GM21367 (cell line): ENCODE measurements around the gene LRRC14B.
"Not testable (repeated sequence)": the region's sequence is repeated elsewhere in the genome, so short reads cannot be mapped to it uniquely, and the experiment has no call there.

ENCODE experiments used
- ATAC-seq: cut with Tn5 transposase; IDR thresholded peaks from one replicate; pipeline ENCODE4 v1.9.1; 2021; ENCODE audit not compliant: unreplicated experiment

Gene LRRC14B

DNA sequence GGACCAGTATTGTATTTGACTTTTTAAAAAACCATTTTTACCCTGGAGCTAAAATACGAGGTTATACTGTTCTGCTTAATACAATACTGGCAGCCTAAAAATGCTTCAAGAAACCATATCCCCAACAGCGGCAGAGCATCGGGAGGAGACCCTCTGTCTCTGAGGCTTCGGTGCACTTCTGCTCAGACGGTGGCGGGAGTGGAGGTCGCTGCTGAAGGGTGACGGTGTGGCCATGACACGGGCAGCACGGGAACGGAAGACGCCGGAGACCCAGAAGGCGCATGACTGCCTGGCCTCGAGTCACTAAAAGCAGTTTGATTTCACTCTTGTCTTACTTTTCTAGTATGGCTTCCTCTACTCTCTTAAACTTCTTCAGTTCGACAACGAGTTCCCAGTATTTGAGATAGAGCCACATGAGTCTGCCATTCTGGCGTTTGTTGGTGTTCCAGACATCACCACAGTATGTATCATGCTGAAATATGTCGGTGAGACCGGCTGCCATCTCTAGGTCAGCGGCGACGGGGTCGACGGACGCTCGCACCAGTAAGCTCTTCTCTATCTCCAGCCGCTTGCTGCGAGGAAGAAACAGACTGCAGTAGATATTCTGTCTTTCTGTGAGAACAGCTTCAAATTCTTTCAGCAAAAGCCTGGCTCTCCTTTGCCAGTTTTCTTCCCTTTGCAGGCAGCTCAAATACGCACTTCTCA, 13.8 kb downstream of the LRRC14B start:
- ATAC-seq: no peak

GRCh38 chr5:206406-206805, 15.1 kb downstream of the LRRC14B start:
- ATAC-seq: no peak

GRCh38 chr5:206927-207536, 15.7 kb downstream of the LRRC14B start:
- ATAC-seq: no peak

- ATAC-seq: no peak
These were observed 16.3 kb downstream of the LRRC14B start for GRCh38 chr5:207599-207998.

DNA sequence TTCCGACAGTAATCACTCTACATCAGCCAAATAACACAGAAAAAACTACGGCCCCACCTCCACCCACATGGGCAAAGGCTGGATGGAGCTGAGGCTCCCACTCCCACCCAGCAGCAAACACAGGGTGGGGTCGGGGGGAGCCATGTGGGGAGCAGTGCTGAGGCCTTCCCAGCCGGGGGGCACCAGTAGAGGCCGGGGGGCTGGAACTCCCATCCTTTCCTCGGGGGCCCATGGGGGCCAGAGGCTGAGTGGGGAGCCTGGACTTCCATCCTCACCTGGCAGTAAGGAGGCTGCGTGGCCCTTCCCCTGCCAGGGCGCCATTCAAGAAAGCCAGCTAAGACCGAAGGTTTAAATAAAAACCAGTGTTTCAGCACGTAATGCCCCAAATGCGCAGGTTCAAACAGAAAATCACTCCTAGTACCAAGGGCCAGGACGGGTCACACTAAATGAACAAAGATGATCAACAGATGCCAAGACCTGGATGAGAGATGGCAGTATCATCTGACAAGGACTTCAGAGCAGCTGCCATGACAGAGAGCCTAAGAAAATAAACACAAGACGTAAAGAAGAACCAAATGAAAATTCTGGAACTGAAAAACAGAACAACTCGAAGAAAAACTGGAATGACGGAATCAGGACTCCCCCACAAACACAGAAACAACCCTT, 17.3 kb downstream of the LRRC14B start:
- no peak for ATAC-seq

- no peak for ATAC-seq
These were observed 22.6 kb downstream of the LRRC14B start for GRCh38 chr5:213803-214395.

GRCh38 chr5:215256-215655, 24.0 kb downstream of the LRRC14B start:
- not testable (repeated sequence) for ATAC-seq

DNA sequence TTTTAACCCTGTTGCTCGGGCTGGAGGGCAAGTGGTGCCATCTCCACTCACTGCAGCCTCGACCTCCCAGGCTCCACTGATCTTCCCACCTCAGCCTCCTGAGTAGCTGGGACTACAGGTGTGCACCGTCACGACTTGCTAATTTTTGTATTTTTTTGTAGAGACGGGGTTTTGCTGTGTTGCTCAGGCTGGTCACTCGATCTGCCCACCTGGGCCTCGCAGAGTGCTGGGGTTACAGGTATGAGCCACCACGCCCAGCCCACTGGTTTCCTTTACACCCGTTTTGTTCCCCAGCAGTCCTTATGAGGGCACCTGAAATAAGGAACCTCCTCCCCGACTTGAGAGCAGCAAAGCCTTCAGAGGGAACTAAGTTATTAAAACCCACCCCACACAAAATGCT, 24.8 kb downstream of the LRRC14B start:
- not testable (repeated sequence) for ATAC-seq

GRCh38 chr5:217494-218456, 26.5 kb downstream of the LRRC14B start, which contains the start of the genes CCDC127 and SDHA:
Gene CCDC127, minus strand, starts transcription at chr5:218153. Its CDS starts 1,304 bp downstream, at chr5:216849.
Gene SDHA, plus strand, starts transcription at chr5:218320. Its CDS starts 36 bp downstream, at chr5:218356.
- ATAC-seq: peak; percentile 59

GRCh38 chr5:218457-219291, 27.4 kb downstream of the LRRC14B start:
- peak; percentile 19 for ATAC-seq

DNA sequence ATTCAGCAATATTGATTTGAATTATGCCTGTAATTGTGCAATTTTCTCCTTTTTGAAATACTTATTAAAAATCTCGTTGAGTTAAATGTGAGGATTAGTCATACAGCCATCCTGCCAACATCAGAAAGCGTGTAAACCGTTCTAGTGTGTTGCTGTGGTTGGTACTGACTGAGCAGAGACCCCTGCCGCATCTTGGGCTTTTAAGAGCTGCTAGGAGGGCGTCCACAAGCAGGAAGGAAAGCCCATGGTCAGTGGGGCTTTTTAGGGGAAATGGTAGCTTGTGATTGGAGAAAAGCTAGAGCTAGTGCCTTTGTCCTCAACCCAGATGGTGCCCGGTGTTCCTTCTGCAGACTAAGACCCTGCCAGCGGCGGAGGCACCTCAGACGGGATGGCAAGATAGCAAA, 28.2 kb downstream of the LRRC14B start:
- ATAC-seq: no peak

DNA sequence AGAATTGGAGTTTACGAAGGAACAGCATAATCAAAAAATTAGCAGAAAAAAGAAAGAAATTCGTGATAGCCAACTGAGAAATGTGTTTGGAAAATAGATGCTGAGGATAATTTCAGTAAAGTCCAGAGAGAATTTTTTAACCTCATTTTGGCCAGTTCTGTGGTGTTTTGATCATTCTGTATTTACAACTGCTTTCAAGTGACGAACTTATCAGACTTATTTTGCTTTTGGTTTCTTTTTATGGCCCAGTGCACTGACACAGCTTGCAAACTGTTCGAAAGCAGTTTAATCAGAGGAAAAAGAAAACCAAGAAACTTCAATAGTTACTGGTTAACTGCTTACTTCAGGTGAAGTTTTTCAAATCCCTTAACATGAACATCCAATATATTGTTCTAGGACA, 28.7 kb downstream of the LRRC14B start:
- ATAC-seq: peak; percentile 27

- not testable (repeated sequence) for ATAC-seq
These were observed 31.8 kb downstream of the LRRC14B start for GRCh38 chr5:222951-223715.

DNA sequence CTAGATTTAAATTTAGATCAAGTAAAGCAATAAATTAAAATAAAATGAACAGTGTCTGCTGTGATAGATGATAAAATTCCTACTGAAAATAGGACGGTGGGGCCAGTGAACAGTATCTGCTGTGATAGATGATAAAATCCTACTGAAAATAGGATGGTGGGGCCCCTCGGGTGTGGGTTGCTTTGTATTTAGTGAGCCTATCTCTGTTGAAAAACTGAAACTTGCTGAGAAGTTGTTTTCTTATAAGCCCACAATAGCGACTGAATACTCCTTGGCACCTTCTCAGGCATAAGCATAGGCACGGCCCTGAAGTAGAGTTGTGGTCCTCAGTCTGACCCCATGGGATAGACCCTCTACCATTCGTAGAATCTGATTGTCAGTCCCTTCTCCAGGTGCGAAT, 32.5 kb downstream of the LRRC14B start:
- ATAC-seq: no peak

DNA sequence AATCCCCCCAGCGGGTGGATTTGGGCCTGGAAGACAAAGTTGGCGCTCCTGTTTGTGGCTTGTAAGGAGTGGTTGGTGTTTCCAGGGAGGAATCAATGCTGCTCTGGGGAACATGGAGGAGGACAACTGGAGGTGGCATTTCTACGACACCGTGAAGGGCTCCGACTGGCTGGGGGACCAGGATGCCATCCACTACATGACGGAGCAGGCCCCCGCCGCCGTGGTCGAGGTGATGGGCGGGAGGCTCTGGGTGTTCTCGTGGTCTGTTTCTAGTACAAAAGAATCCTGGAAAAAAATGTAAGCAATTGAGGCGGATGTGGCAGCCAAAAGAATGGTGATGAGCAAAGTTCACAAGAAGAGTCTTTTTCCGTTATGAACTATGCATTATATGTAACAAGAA, 34.0 kb downstream of the LRRC14B start:
- no peak for ATAC-seq

DNA sequence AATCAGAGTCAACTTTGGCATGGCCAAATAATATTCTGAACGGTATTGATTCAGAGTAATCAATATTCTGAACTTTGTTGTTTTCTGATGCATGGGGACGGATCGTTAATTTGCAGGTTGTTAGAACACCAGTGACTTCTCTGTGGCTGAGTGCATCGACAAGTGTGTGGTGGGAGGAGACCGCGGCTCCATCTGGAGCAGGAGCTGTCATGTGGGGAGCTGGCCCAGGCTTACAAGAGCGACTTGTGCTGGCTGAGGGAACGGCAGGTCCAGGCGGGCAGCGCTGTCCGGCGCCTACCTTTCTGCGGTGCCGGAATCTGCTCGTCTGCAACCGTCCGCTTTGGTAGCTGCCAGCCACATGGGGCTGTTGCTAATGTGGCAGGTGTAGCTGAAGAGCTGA, 36.1 kb downstream of the LRRC14B start:
- ATAC-seq: not testable (repeated sequence)

- no peak for ATAC-seq
These were observed 37.6 kb downstream of the LRRC14B start for GRCh38 chr5:228886-229285.

DNA sequence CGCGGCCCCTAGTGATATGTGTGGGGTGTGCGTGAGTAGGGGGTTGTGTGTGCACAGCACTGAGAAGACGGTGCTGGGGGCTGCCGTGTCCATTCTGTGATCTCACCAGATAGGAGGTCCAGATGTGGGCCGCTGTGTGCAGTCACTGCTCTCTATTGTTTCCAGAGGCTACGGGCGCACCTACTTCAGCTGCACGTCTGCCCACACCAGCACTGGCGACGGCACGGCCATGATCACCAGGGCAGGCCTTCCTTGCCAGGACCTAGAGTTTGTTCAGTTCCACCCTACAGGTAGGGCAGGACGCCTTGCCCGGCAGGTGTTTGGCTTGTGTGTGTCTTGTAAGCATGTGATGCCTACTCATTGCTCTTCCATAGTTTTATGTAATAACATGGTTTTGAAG, 39.4 kb downstream of the LRRC14B start:
- ATAC-seq: no peak

DNA sequence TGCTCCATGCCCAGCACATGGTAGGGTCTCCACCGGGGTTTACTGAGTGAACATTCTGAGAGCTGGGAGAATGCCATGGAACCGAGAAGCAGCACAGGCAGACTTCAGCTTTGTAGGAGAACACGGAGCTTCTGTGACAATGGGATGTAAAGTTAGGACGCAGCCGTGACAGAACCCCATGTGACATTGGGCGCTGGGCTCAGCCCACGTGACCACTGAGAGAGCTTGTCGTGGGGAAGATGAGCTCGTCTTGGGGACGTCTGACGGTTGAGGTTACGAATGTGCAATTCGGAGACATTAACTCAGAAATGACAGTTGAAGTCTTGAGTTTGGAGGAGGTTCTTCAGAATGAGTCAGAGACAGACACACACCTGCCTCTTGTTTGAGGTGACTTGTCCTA, 40.4 kb downstream of the LRRC14B start:
- no peak for ATAC-seq
